GM12875 (cell line): ENCODE measurements around the gene PAX8.

Experiments used
- H3K4me3 ChIP-seq: one replicate; pipeline ENCODE4 v1.5.1; 2011; ENCODE audit warnings: low read depth, low read length, control low read depth
- TF ChIP-seq, protein P1 (sequence below): IDR thresholded peaks from 2 replicates; pipeline ENCODE4 v1.5.1; 2011; ENCODE audit warnings: low read depth, mild to moderate bottlenecking, control low read depth, inconsistent platforms, low read length, moderate library complexity, borderline replicate concordance; ENCODE audit not compliant: insufficient read depth

The PAX8 gene

DNA sequence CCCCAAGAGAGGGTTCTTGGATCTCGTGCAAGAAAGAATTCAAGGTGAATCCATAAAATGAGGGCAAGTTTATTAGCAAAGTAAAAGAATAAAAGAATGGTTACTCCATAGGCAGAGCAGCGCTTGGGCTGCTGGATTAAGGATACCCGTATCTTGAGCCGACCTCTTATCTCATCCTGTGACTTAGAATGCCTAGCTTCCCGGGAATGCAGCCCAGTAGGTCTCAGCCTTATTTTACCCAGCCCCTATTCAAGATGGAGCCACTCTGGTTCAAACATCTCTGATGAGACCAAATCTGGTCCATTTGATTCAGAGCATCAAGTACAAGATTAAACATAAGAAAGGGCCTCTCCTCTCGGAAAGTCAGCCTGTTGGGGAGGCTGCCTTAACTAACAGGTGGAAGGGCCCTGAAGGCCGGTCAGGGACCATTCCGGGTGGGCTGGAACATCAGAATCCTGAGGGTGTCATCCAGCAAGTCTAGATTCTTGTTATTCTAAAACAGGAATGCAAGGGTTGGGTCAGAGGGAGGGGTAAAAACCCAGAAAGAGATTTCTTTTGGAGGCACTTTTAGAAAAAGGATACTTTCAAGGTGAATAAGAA, 99.2 kb downstream of the PAX8 start:
- TF ChIP-seq, protein P1, sequence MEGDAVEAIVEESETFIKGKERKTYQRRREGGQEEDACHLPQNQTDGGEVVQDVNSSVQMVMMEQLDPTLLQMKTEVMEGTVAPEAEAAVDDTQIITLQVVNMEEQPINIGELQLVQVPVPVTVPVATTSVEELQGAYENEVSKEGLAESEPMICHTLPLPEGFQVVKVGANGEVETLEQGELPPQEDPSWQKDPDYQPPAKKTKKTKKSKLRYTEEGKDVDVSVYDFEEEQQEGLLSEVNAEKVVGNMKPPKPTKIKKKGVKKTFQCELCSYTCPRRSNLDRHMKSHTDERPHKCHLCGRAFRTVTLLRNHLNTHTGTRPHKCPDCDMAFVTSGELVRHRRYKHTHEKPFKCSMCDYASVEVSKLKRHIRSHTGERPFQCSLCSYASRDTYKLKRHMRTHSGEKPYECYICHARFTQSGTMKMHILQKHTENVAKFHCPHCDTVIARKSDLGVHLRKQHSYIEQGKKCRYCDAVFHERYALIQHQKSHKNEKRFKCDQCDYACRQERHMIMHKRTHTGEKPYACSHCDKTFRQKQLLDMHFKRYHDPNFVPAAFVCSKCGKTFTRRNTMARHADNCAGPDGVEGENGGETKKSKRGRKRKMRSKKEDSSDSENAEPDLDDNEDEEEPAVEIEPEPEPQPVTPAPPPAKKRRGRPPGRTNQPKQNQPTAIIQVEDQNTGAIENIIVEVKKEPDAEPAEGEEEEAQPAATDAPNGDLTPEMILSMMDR = no peak
- H3K4me3 ChIP-seq = no peak overlapping the region

- TF ChIP-seq, protein P1 = no peak
- H3K4me3 ChIP-seq = no peak overlapping the region
These were observed 99.8 kb downstream of the PAX8 start for GRCh38 chr2:113178891-113179290.

DNA sequence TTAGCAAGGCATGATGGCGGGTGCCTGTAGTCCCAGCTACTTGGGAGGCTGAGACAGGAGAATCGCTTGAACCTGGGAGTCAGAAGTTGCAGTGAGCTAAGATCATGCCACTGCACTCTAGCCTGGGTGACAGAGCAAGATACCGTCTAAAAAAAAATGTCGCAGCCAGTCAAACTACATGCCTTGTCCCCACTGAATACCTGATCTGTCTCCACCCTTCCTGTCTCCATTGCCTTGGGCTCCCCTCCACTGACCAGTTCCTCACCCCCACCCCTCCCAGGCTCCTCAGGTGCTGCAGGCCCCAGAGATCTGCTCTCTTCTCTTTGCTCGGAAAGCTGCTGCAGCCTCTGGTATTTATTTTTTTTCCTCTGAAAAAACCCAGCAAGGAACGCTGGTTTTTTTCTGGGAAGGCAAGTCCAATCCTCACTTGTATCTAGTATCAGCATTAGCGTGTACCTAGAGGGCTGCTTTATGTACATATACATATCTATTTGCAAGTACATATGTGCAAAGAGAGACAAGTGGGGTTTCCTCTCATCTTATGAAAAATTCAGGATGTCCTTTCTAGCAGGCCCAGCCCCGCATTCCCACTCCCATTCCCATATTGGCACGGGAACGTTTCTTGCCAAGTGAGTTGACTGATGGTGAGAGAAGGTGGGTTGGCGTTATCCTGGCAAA, 100.5 kb downstream of the PAX8 start:
- TF ChIP-seq, protein P1 = no peak

DNA sequence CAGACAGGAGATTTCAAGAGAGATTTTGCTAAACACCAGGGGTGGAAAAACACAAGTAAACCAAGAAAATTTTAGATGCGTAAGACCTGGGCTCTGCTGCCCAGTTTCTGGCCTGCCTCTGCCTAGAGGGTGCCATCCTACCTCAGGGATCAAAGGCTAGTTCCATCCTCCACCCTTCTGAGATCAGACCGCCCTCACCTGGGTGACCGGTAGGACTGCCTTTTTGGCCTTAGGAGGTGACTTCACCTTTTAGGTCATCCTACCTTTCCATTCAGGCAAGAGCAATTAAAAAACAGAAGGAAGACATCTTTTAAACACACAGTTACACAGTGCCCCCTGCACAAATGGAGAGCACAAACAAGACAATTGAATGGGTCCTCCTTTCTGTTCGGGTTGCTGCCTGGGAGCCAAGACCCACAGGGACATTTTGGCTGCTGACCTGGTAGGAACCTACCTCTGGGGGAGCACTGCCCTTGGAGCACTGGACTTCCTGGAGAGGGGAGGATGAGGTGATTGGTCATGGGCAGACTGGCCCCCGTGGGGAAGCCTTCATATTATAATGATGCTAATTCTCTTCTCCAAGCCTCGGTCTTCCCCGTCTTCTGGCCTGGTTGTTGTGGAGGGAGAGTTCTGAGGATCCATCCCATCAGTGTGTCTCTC, 101.9 kb downstream of the PAX8 start:
- no peak overlapping the region for H3K4me3 ChIP-seq
- TF ChIP-seq, protein P1 = no peak

More for the DNA sequence above, 100.5 kb downstream of the PAX8 start:
- no peak overlapping the region for H3K4me3 ChIP-seq

DNA sequence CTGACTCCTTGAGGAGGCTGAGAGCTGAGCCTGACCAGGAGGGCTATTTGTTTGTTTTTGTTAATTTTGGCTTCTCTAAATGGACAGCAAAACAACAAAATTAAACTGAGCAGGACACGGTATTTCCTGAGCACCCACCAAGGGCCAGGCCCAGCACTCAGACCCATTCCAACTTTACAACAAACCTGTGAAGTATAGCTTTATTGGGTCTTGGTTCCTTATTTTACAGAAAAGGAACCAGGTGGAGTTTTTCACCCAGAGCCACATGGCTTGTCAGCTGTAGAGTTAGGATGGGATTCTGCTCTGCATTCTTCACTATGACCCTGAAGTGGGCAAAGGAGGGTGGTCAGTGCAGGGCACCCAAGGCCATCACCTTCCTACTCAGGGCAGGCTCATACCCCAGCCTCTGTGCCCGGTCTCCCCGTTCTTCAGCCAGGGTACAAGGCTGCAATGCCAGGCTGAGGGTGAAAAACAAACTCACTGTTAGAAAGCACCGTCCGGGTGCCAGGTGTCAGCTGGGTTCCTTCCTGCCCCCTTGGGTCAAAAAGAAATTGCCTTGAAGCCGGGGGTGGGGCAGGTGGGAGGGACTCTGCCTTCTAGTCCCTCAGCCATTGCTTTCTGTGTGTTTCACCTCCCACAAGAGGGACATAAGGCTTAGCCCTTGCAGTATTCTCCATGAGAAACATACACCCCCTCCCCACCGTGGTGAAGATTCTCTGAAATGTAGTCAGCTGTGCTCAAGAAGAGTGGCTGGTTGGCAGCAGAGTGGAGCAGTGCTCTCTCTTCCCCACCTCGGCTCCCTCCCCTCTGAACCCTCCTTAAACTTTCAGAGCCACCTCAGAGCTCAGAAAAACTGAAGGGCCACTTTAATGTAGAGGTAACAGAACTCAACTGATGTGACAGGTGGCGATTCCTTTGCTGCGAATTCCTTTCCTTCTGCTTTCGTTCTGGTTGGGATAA, 102.7 kb downstream of the PAX8 start:
- peak overlapping the region; percentile 60 for H3K4me3 ChIP-seq
- TF ChIP-seq, protein P1 = no peak

GRCh38 chr2:113175042-113175628, 103.6 kb downstream of the PAX8 start:
- H3K4me3 ChIP-seq = peak overlapping the region; percentile 67
- TF ChIP-seq, protein P1 = no peak
